ENCODE results near the gene FCRL3.

FCRL3 gene

GRCh38 chr1:157724537-157725220, 24.1 kb upstream of the FCRL3 start:
- no peak overlapping the region for H2AFZ ChIP-seq (ENCODE audit: low read length)
- H3K4me1 ChIP-seq (ENCODE audit: insufficient read depth, low read length, poor library complexity, severe bottlenecking) = peaks cover 16% of the 10 kb centered on the region
- no peaks in the 10 kb centered on the region for H3K27me3 ChIP-seq (ENCODE audit: insufficient read depth, low read length, poor library complexity, severe bottlenecking)
- no peak overlapping the region for H3K9ac ChIP-seq (ENCODE audit: low read depth, low read length, poor library complexity, severe bottlenecking)
- H3K9me3 ChIP-seq (ENCODE audit: insufficient read depth, low read depth, low read length) = peaks cover 16% of the 10 kb centered on the region; the same call in 1 of the 2 replicates
- H3K4me3 ChIP-seq (ENCODE audit: low read length, poor library complexity, severe bottlenecking) = no peak overlapping the region
- H3K79me2 ChIP-seq (ENCODE audit: insufficient read depth, low read length) = no peaks in the 10 kb centered on the region
- no peaks in the 10 kb centered on the region for H3F3A ChIP-seq (ENCODE audit: low read depth)
- H3K4me2 ChIP-seq (ENCODE audit: low read depth, low read length, poor library complexity, severe bottlenecking) = no peak overlapping the region
- H3K36me3 ChIP-seq (ENCODE audit: insufficient read depth, low read length) = no peaks in the 10 kb centered on the region
- no peak for TF ChIP-seq EZH2phosphoT487 (IDR thresholded peaks at IDR 0.05; ENCODE audit: borderline replicate concordance)
- TF ChIP-seq CTCF (conservative IDR thresholded peaks at IDR 0.05; ENCODE audit: low read length) = no peak
- H4K20me1 ChIP-seq (ENCODE audit: insufficient read depth, low read length, poor library complexity, severe bottlenecking) = no peaks in the 10 kb centered on the region
- no peaks in the 10 kb centered on the region for H3K9me2 ChIP-seq (replicated peaks; ENCODE audit: low read depth, low read length)

- H3K4me1 ChIP-seq (ENCODE audit: insufficient read depth, low read length, poor library complexity, severe bottlenecking) = peaks cover 16% of the 10 kb centered on the region
- TF ChIP-seq EZH2phosphoT487 (IDR thresholded peaks at IDR 0.05; ENCODE audit: borderline replicate concordance) = no peak
- TF ChIP-seq CTCF (conservative IDR thresholded peaks at IDR 0.05; ENCODE audit: low read length) = no peak
- no peak overlapping the region for H3K4me2 ChIP-seq (ENCODE audit: low read depth, low read length, poor library complexity, severe bottlenecking)
These were observed 22.6 kb upstream of the FCRL3 start for GRCh38 chr1:157723157-157723556.

GRCh38 chr1:157721985-157722384, 21.4 kb upstream of the FCRL3 start:
- peaks cover 16% of the 10 kb centered on the region for H3K4me1 ChIP-seq (ENCODE audit: insufficient read depth, low read length, poor library complexity, severe bottlenecking)
- H2AFZ ChIP-seq (ENCODE audit: low read length) = no peak overlapping the region
- H3K36me3 ChIP-seq (ENCODE audit: insufficient read depth, low read length) = no peaks in the 10 kb centered on the region
- H4K20me1 ChIP-seq (ENCODE audit: insufficient read depth, low read length, poor library complexity, severe bottlenecking) = no peaks in the 10 kb centered on the region
- H3F3A ChIP-seq (ENCODE audit: low read depth) = no peaks in the 10 kb centered on the region
- H3K4me2 ChIP-seq (ENCODE audit: low read depth, low read length, poor library complexity, severe bottlenecking) = no peak overlapping the region
- no peaks in the 10 kb centered on the region for H3K9me2 ChIP-seq (replicated peaks; ENCODE audit: low read depth, low read length)
- no peaks in the 10 kb centered on the region for H3K79me2 ChIP-seq (ENCODE audit: insufficient read depth, low read length)
- H3K9me3 ChIP-seq (ENCODE audit: insufficient read depth, low read depth, low read length) = peaks cover 16% of the 10 kb centered on the region; the same call in 1 of the 2 replicates
- H3K9ac ChIP-seq (ENCODE audit: low read depth, low read length, poor library complexity, severe bottlenecking) = no peak overlapping the region
- TF ChIP-seq EZH2phosphoT487 (IDR thresholded peaks at IDR 0.05; ENCODE audit: borderline replicate concordance) (no peak), CTCF (conservative IDR thresholded peaks at IDR 0.05; ENCODE audit: low read length) (no peak)
- H3K27me3 ChIP-seq (ENCODE audit: insufficient read depth, low read length, poor library complexity, severe bottlenecking) = no peaks in the 10 kb centered on the region
- no peak overlapping the region for H3K4me3 ChIP-seq (ENCODE audit: low read length, poor library complexity, severe bottlenecking)

More at GRCh38 chr1:157723157-157723556, 22.6 kb upstream of the FCRL3 start:
- Histone ChIP-seq H3K9me2 (replicated peaks; ENCODE audit: low read depth, low read length) (no peaks in the 10 kb centered on the region), H3K9ac (ENCODE audit: low read depth, low read length, poor library complexity, severe bottlenecking) (no peak overlapping the region), H3K27me3 (ENCODE audit: insufficient read depth, low read length, poor library complexity, severe bottlenecking) (no peaks in the 10 kb centered on the region), H3F3A (ENCODE audit: low read depth) (no peaks in the 10 kb centered on the region), H3K79me2 (ENCODE audit: insufficient read depth, low read length) (no peaks in the 10 kb centered on the region), H3K4me3 (ENCODE audit: low read length, poor library complexity, severe bottlenecking) (no peak overlapping the region), H3K36me3 (ENCODE audit: insufficient read depth, low read length) (no peaks in the 10 kb centered on the region), H3K9me3 (ENCODE audit: insufficient read depth, low read depth, low read length) (peaks cover 16% of the 10 kb centered on the region; the same call in 1 of the 2 replicates), H4K20me1 (ENCODE audit: insufficient read depth, low read length, poor library complexity, severe bottlenecking) (no peaks in the 10 kb centered on the region), H2AFZ (ENCODE audit: low read length) (no peak overlapping the region)

All from Loucy (cell line).